Endodermal cell (in vitro differentiated cells): ENCODE measurements around the gene NDST1. TPM values are rescaled to one million over a fixed set of nuclear protein-coding genes. Genes with fewer than 3 reads are reported as not detected.

Experiments used
- DNase-seq: peaks from one replicate; pipeline ENCODE4 v3.0.0-alpha.2; 2017
- H3K27ac ChIP-seq: 2 replicates; pipeline ENCODE4 v1.5.1; 2013; ENCODE audit warnings: mild to moderate bottlenecking, low read depth, low read length, moderate library complexity
- H3K27me3 ChIP-seq: 2 replicates; pipeline ENCODE4 v1.6.1; 2013; ENCODE audit warnings: mild to moderate bottlenecking, low read length, moderate library complexity; ENCODE audit not compliant: insufficient read depth, control insufficient read depth, poor library complexity, severe bottlenecking
- H3K36me3 ChIP-seq: 2 replicates; pipeline ENCODE4 v1.7.0; 2013; ENCODE audit warnings: mild to moderate bottlenecking, low read length, moderate library complexity; ENCODE audit not compliant: control insufficient read depth, insufficient read depth
- H3K4me1 ChIP-seq: one replicate; pipeline ENCODE4 v1.7.0; 2013; ENCODE audit warnings: low read length; ENCODE audit not compliant: control insufficient read depth, insufficient read depth
- H3K4me3 ChIP-seq: 2 replicates; pipeline ENCODE4 v1.5.1; 2013; ENCODE audit warnings: mild to moderate bottlenecking, low read length, moderate library complexity
- H3K9ac ChIP-seq: 2 replicates; pipeline ENCODE4 v1.6.1; 2013; ENCODE audit warnings: mild to moderate bottlenecking, low read length, moderate library complexity; ENCODE audit not compliant: poor library complexity, severe bottlenecking; ENCODE audit errors: extremely low read depth
- H3K9me3 ChIP-seq: 2 replicates; pipeline ENCODE4 v1.6.1; 2013; ENCODE audit warnings: mild to moderate bottlenecking, low read length, moderate library complexity; ENCODE audit not compliant: control insufficient read depth
- H3K27ac Mint-ChIP-seq: 2 replicates; pipeline ENCODE4 v1.8.0; 2020; ENCODE audit warnings: mixed read lengths
- H3K27me3 Mint-ChIP-seq: 2 replicates; pipeline ENCODE4 v1.8.0; 2021; ENCODE audit warnings: mild to moderate bottlenecking, mixed read lengths; ENCODE audit not compliant: insufficient read depth
- H3K36me3 Mint-ChIP-seq: 2 replicates; pipeline ENCODE4 v1.8.0; 2020; ENCODE audit warnings: low read depth, mixed read lengths
- H3K4me1 Mint-ChIP-seq: 2 replicates; pipeline ENCODE4 v1.8.0; 2020; ENCODE audit warnings: mixed read lengths
- H3K4me3 Mint-ChIP-seq: 2 replicates; pipeline ENCODE4 v1.8.0; 2020; ENCODE audit warnings: mild to moderate bottlenecking, moderate library complexity, mixed read lengths
- H3K9me3 Mint-ChIP-seq: 2 replicates; pipeline ENCODE4 v1.8.0; 2020; ENCODE audit warnings: mild to moderate bottlenecking, mixed read lengths
- CTCF ChIP-seq: fragments of 200-600 bp; sonication (generic); conservative IDR thresholded peaks from 2 replicates; pipeline ENCODE4 v1.5.0; 2021; ENCODE audit warnings: antibody characterized with exemption, mild to moderate bottlenecking
- WGBS, 2 experiments: methylation state at CpG; one replicate each; pipeline versions ENCODE4 v1.1.5 to v1.1.7; 2013; ENCODE audit warnings: missing lambda C conversion rate in 2 of 2, mixed read lengths in 1 of 2; ENCODE audit not compliant: insufficient coverage in 1 of 2, insufficient read length in 1 of 2; 5-methylcytosine and 5-hydroxymethylcytosine counted together
- total RNA-seq, 2 donors: library from RNA; stranded (reverse); fragmentation: NEBNext Ultra II Directional in 1 of 2; extraction: Animal tissue kit (Norgen Biotek cat#: 25700) in 1 of 2; gene quantifications; 2 replicates in 1 of 2; 3 replicates in 1 of 2; pipeline ENCODE4 v1.2.1, GENCODE V29; 2021

Gene NDST1
- total RNA-seq, 2 donors from 2014 or later, result 53.3 to 71.7 TPM

GRCh38 chr5:150545246-150545645, 37.3 kb downstream of the NDST1 start:
- peaks cover 59% of the 10 kb centered on the region for H3K36me3 Mint-ChIP-seq
- H3K27ac Mint-ChIP-seq, result no peak overlapping the region
- Histone ChIP-seq H3K4me1 (no peaks in the 10 kb centered on the region), H3K27me3 (no peaks in the 10 kb centered on the region), H3K4me3 (no peak overlapping the region), H3K9me3 (no peaks in the 10 kb centered on the region), H3K27ac (no peak overlapping the region), H3K9ac (no peak overlapping the region), H3K36me3 (peaks cover 77% of the 10 kb centered on the region)
- no peaks in the 10 kb centered on the region for H3K4me1 Mint-ChIP-seq
- no peaks in the 10 kb centered on the region for H3K9me3 Mint-ChIP-seq
- no peak overlapping the region for H3K4me3 Mint-ChIP-seq
- TF ChIP-seq CTCF, result no peak
- WGBS, 2 experiments, result 94 to 97% methylated on average over 3 to 13 of the region's 13 CpGs
- H3K27me3 Mint-ChIP-seq, result no peaks in the 10 kb centered on the region
- DNase-seq, result no peak

GRCh38 chr5:150548123-150548522, 40.2 kb downstream of the NDST1 start:
- H3K36me3 Mint-ChIP-seq, result peaks cover 58% of the 10 kb centered on the region

GRCh38 chr5:150549735-150550134, 41.8 kb downstream of the NDST1 start:
- Mint-ChIP-seq H3K9me3 (no peaks in the 10 kb centered on the region), H3K4me1 (no peaks in the 10 kb centered on the region), H3K4me3 (no peak overlapping the region), H3K27me3 (no peaks in the 10 kb centered on the region), H3K36me3 (peaks cover 59% of the 10 kb centered on the region), H3K27ac (no peak overlapping the region)
- no peak overlapping the region for H3K4me3 ChIP-seq
- no peak for DNase-seq
- no peak for TF ChIP-seq CTCF
- 94% methylated on average over 1 of the region's 1 CpG; no CpG with 5 or more reads in 1 of the 2 experiments for WGBS, 2 experiments
- no peaks in the 10 kb centered on the region for H3K9me3 ChIP-seq
- H3K27me3 ChIP-seq, result no peaks in the 10 kb centered on the region
- no peak overlapping the region for H3K27ac ChIP-seq
- H3K36me3 ChIP-seq, result peaks cover 70% of the 10 kb centered on the region
- no peaks in the 10 kb centered on the region for H3K4me1 ChIP-seq
- no peak overlapping the region for H3K9ac ChIP-seq

More at GRCh38 chr5:150548123-150548522, 40.2 kb downstream of the NDST1 start:
- no peak overlapping the region for H3K4me3 Mint-ChIP-seq
- WGBS, 2 experiments, result 95 to 97% methylated on average over 13 to 15 of the region's 15 CpGs
- Histone ChIP-seq H3K27ac (no peak overlapping the region), H3K36me3 (peaks cover 75% of the 10 kb centered on the region), H3K27me3 (no peaks in the 10 kb centered on the region), H3K4me3 (no peak overlapping the region), H3K9me3 (no peaks in the 10 kb centered on the region), H3K4me1 (no peaks in the 10 kb centered on the region), H3K9ac (no peak overlapping the region)
- no peaks in the 10 kb centered on the region for H3K9me3 Mint-ChIP-seq
- no peaks in the 10 kb centered on the region for H3K4me1 Mint-ChIP-seq
- H3K27ac Mint-ChIP-seq, result no peak overlapping the region
- no peak for TF ChIP-seq CTCF
- H3K27me3 Mint-ChIP-seq, result no peaks in the 10 kb centered on the region
- no peak for DNase-seq
